K562 (cell line): ENCODE results near the gene HSDL2. TPM values are rescaled to one million over a fixed set of nuclear protein-coding genes. Genes with fewer than 3 reads are reported as not detected.

ENCODE experiments used
- ARID2 ChIP-seq: fragments of 450-650 bp; IDR thresholded peaks from 2 replicates; pipeline ENCODE4 v1.6.1; 2017; ENCODE audit warnings: antibody characterized with exemption, mild to moderate bottlenecking
- ASH1L ChIP-seq: fragments of 450-650 bp; IDR thresholded peaks from 2 replicates; pipeline ENCODE4 v1.6.1; 2018; ENCODE audit warnings: borderline replicate concordance, mild to moderate bottlenecking, low read depth; ENCODE audit not compliant: partially characterized antibody
- ATF3 ChIP-seq, 2 experiments: fragments of 450-650 bp in 1 of 2; sonication (generic) in 1 of 2; formaldehyde crosslinking in 1 of 2; IDR thresholded peaks in 1 of 2; conservative IDR thresholded peaks in 1 of 2; 2 replicates each; pipeline versions ENCODE4 v1.6.1 to v1.8.1; 2016 to 2023; ENCODE audit warnings: mild to moderate bottlenecking in 2 of 2, moderate library complexity in 2 of 2, inconsistent platforms in 1 of 2, missing genetic modification reagents in 1 of 2
- BCLAF1 ChIP-seq, 2 experiments: fragments of 450-650 bp in 1 of 2; IDR thresholded peaks; 2 replicates each; pipeline ENCODE4 v1.6.1; 2011 to 2017; ENCODE audit warnings: low read depth in 2 of 2, antibody characterized with exemption in 1 of 2, borderline replicate concordance in 1 of 2, low read length in 1 of 2, mild to moderate bottlenecking in 1 of 2, mixed read lengths in 1 of 2; ENCODE audit not compliant: control insufficient read depth in 1 of 2
- C11orf30 ChIP-seq: fragments of 450-650 bp; IDR thresholded peaks from 2 replicates; pipeline ENCODE4 v1.6.1; 2016; ENCODE audit warnings: low read depth, mild to moderate bottlenecking
- CC2D1A ChIP-seq: fragments of 450-650 bp; IDR thresholded peaks from 2 replicates; pipeline ENCODE4 v1.6.1; 2017; ENCODE audit warnings: mild to moderate bottlenecking
- CREB1 ChIP-seq, 2 experiments: sonication (generic) in 1 of 2; formaldehyde crosslinking in 1 of 2; IDR thresholded peaks; 2 replicates each; pipeline versions ENCODE4 v1.6.1 to v1.8.0; 2012 to 2022; ENCODE audit warnings: inconsistent platforms in 1 of 2, mild to moderate bottlenecking in 1 of 2, missing genetic modification reagents in 1 of 2, moderate library complexity in 1 of 2
- GABPA ChIP-seq: fragments of 200-800 bp; sonication (Bioruptor generic); conservative IDR thresholded peaks from 2 replicates; pipeline ENCODE4 v1.6.1; 2016; ENCODE audit warnings: low read depth, missing genetic modification characterization, missing compliant biosample characterization
- LARP7 ChIP-seq: fragments of 450-650 bp; IDR thresholded peaks from 2 replicates; pipeline ENCODE4 v1.6.1; 2016
- MAFF ChIP-seq: IDR thresholded peaks from 2 replicates; pipeline ENCODE4 v1.6.1; 2012; ENCODE audit warnings: low read length, improper control_type of control experiment
- MCM5 ChIP-seq: fragments of 450-650 bp; IDR thresholded peaks from 2 replicates; pipeline ENCODE4 v1.6.1; 2016; ENCODE audit warnings: low read depth
- MEIS2 ChIP-seq: fragments of 450-650 bp; IDR thresholded peaks from 2 replicates; pipeline ENCODE4 v1.6.1; 2014; ENCODE audit warnings: mild to moderate bottlenecking; ENCODE audit not compliant: partially characterized antibody
- RFX1 ChIP-seq: fragments of 450-650 bp; IDR thresholded peaks from 2 replicates; pipeline ENCODE4 v1.6.1; 2016; ENCODE audit warnings: mild to moderate bottlenecking, moderate library complexity
- SMARCA4 ChIP-seq: fragments of 450-650 bp; IDR thresholded peaks from 2 replicates; pipeline ENCODE4 v1.6.1; 2016
- VEZF1 ChIP-seq: fragments of 200-800 bp; sonication (Bioruptor generic); IDR thresholded peaks from 2 replicates; pipeline ENCODE4 v1.6.1; 2017; ENCODE audit warnings: missing genetic modification characterization, missing compliant biosample characterization
- ZC3H11A ChIP-seq: IDR thresholded peaks from 2 replicates; pipeline ENCODE4 v1.6.1; 2012; ENCODE audit warnings: low read depth, low read length, improper control_type of control experiment
- ZNF224 ChIP-seq: sonication (generic); formaldehyde crosslinking; IDR thresholded peaks from 2 replicates; pipeline ENCODE4 v1.8.0; 2022; ENCODE audit warnings: mild to moderate bottlenecking, missing genetic modification reagents
- polyA plus RNA-seq, 8 experiments: library from polyadenylated mRNA; depleted of rRNA in 4 of 8; stranded (reverse) in 5 of 8; unstranded in 3 of 8; fragments of >200 nt; fragmentation: Nextera tagmentation in 2 of 8; fragmentation: Illumina TruSeq in 1 of 8; extraction: Ambion mirVana in 2 of 8; extraction: Trizol in 1 of 8; gene quantifications; 2 replicates each; pipeline versions ENCODE4 v1.2.1 to v1.2.3, GENCODE V29; 2011 to 2014; ENCODE audit warnings: inconsistent platforms in 1 of 8, missing spikeins in 1 of 8
- total RNA-seq, 7 experiments: library from RNA; depleted of rRNA in 6 of 7; stranded (reverse); fragments of >200 nt in 6 of 7; fragmentation: Illumina TruSeq in 2 of 7; extraction: Trizol in 2 of 7; gene quantifications; 2 replicates each; pipeline versions ENCODE4 v1.2.1 to v1.2.3, GENCODE V29; 2011 to 2021; ENCODE audit warnings: low replicate concordance in 1 of 7

Gene HSDL2
- total and polyA plus RNA-seq, 9 of the 15 experiments (the other 6 are each of a cell fraction or from before 2014, with no cell fraction given), result 22.8 to 74.1 (median 35.6) TPM

- TF ChIP-seq VEZF1 (CRISPR knock-in tag) (peak; percentile 34; the same call in 1 of the 2 replicates), ARID2 (no peak), MEIS2 (peak; percentile 87), SMARCA4 (0 out of 2 replicates have a peak, but pooled peaks have one; percentile 14), GABPA (tag) (no peak), ZNF224 (CRISPR knock-in tag) (no peak), ASH1L (no peak), CREB1 (IDR thresholded peaks at IDR 0.05) (no peak), CREB1 (CRISPR knock-in tag; IDR thresholded peaks at IDR 0.05) (no peak), MCM5 (no peak), ZC3H11A (no peak), CC2D1A (no peak), C11orf30 (peak; percentile 34; the same call in 1 of the 2 replicates), RFX1 (no peak), LARP7 (no peak), BCLAF1 (IDR thresholded peaks at IDR 0.05; ENCODE audit: borderline replicate concordance in 1 of 2, control insufficient read depth in 1 of 2, low read depth in 2 of 2, low read length in 1 of 2) (no peak), MAFF (peak; percentile 4; the same call in 1 of the 2 replicates), ATF3 (IDR thresholded peaks at IDR 0.05) (no peak), ATF3 (CRISPR knock-in tag; conservative IDR thresholded peaks at IDR 0.05) (no peak)
Observed at GRCh38 chr9:112447283-112447761, 67.4 kb downstream of the HSDL2 start (continued).
